GM23338 (cell line): ENCODE measurements around the gene GFER. TPM values are rescaled to one million over a fixed set of nuclear protein-coding genes. Genes with fewer than 3 reads are reported as not detected.

Source experiments
- ATAC-seq: fragments of 200-7000 bp; cut with Tn5 transposase; 3 replicates; pipeline ENCODE4 v1.9.1; 2020
- DNase-seq: peaks from one replicate; pipeline ENCODE4 v3.0.0-alpha.2; 2015; ENCODE audit warnings: low spot score
- H2AFZ ChIP-seq: fragments of 200-600 bp; sonication (generic); 2 replicates; pipeline ENCODE4 v1.8.0; 2016; ENCODE audit warnings: antibody characterized with exemption, mild to moderate bottlenecking, moderate library complexity
- H3F3A ChIP-seq: fragments of 200-600 bp; sonication (generic); replicated peaks from 2 replicates; pipeline ENCODE4 v1.8.0; 2017; ENCODE audit warnings: antibody characterized with exemption, mixed run types, low read depth
- H3K27ac ChIP-seq: fragments of 200-600 bp; sonication (generic); 2 replicates; pipeline ENCODE4 v1.6.1; 2016; ENCODE audit warnings: low read depth
- H3K27me3 ChIP-seq: fragments of 200-600 bp; sonication (generic); 2 replicates; pipeline ENCODE4 v1.8.0; 2016; ENCODE audit warnings: mild to moderate bottlenecking, mixed run types, moderate library complexity; ENCODE audit not compliant: insufficient read depth
- H3K36me3 ChIP-seq: fragments of 200-600 bp; sonication (generic); 2 replicates; pipeline ENCODE4 v1.8.0; 2016; ENCODE audit warnings: mild to moderate bottlenecking; ENCODE audit not compliant: insufficient read depth
- H3K4me1 ChIP-seq: fragments of 200-600 bp; sonication (generic); 2 replicates; pipeline ENCODE4 v1.8.0; 2016; ENCODE audit warnings: mild to moderate bottlenecking, moderate library complexity; ENCODE audit not compliant: insufficient read depth
- H3K4me2 ChIP-seq: fragments of 200-600 bp; sonication (generic); 2 replicates; pipeline ENCODE4 v1.7.1; 2017; ENCODE audit warnings: mixed run types
- H3K4me3 ChIP-seq: fragments of 200-600 bp; sonication (generic); 2 replicates; pipeline ENCODE4 v1.6.1; 2016; ENCODE audit warnings: mixed run types
- H3K79me2 ChIP-seq: fragments of 200-600 bp; sonication (generic); replicated peaks from 2 replicates; pipeline ENCODE4 v1.8.0; 2017; ENCODE audit warnings: mild to moderate bottlenecking; ENCODE audit not compliant: insufficient read depth
- H3K9me2 ChIP-seq: fragments of 200-600 bp; sonication (generic); 2 replicates; pipeline ENCODE4 v1.8.0; 2017; ENCODE audit not compliant: insufficient read depth
- H4K20me1 ChIP-seq: fragments of 200-600 bp; sonication (generic); replicated peaks from 2 replicates; pipeline ENCODE4 v1.8.0; 2017; ENCODE audit warnings: mild to moderate bottlenecking; ENCODE audit not compliant: insufficient read depth
- H3K27ac Mint-ChIP-seq: 2 replicates; pipeline ENCODE4 v1.8.0; 2020; ENCODE audit warnings: inconsistent platforms, mild to moderate bottlenecking, moderate library complexity, mixed read lengths
- H3K27me3 Mint-ChIP-seq: 3 replicates; pipeline ENCODE4 v1.8.0; 2022; ENCODE audit warnings: low read depth, mild to moderate bottlenecking, moderate library complexity, mixed read lengths, inconsistent platforms; ENCODE audit not compliant: insufficient read depth, poor library complexity
- H3K36me3 Mint-ChIP-seq: 3 replicates; pipeline ENCODE4 v1.8.0; 2021; ENCODE audit warnings: low read depth, mild to moderate bottlenecking, inconsistent platforms, moderate library complexity, mixed read lengths
- H3K4me1 Mint-ChIP-seq: 3 replicates; pipeline ENCODE4 v1.8.0; 2020; ENCODE audit warnings: mild to moderate bottlenecking, inconsistent platforms, mixed read lengths
- H3K4me3 Mint-ChIP-seq: 3 replicates; pipeline ENCODE4 v1.8.0; 2021; ENCODE audit warnings: moderate library complexity, mild to moderate bottlenecking, inconsistent platforms, mixed read lengths
- H3K9me3 Mint-ChIP-seq: 3 replicates; pipeline ENCODE4 v1.8.0; 2020; ENCODE audit warnings: moderate library complexity, mild to moderate bottlenecking, inconsistent platforms, mixed read lengths
- CREB1 ChIP-seq: fragments of 250-450 bp; sonication (Bioruptor Pico); IDR thresholded peaks from 2 replicates; pipeline ENCODE4 v1.5.0; 2020; ENCODE audit warnings: low read depth, mild to moderate bottlenecking, moderate library complexity
- CTCF ChIP-seq, 2 experiments: fragments of 200-600 bp in 1 of 2; sonication (generic) in 1 of 2; conservative IDR thresholded peaks; 2 replicates each; pipeline versions ENCODE4 v1.5.1 to v1.6.1; 2016 to 2017; ENCODE audit warnings: antibody characterized with exemption in 2 of 2, low read depth in 2 of 2, mild to moderate bottlenecking in 2 of 2, moderate library complexity in 1 of 2
- EZH2phosphoT487 ChIP-seq: fragments of 200-600 bp; sonication (generic); IDR thresholded peaks from one replicate; pipeline ENCODE4 v1.8.1; 2018; ENCODE audit warnings: antibody characterized with exemption; ENCODE audit not compliant: unreplicated experiment
- JUNB ChIP-seq: IDR thresholded peaks from one replicate; pipeline ENCODE4 v1.6.1; 2016; ENCODE audit warnings: antibody characterized with exemption; ENCODE audit not compliant: unreplicated experiment
- NANOG ChIP-seq: IDR thresholded peaks from 2 replicates; pipeline ENCODE4 v1.6.1; 2016; ENCODE audit warnings: antibody characterized with exemption, borderline replicate concordance
- ZNF114 ChIP-seq: fragments of 250-450 bp; sonication (Bioruptor Pico); IDR thresholded peaks from 2 replicates; pipeline ENCODE4 v1.5.0; 2020; ENCODE audit warnings: mild to moderate bottlenecking, moderate library complexity
- polyA plus RNA-seq: library from polyadenylated mRNA; unstranded; fragments of >200 nt; fragmentation: Nextera tagmentation; extraction: Ambion mirVana; gene quantifications from 2 replicates; pipeline ENCODE4 v1.2.1, GENCODE V29; 2016
- total RNA-seq: library from RNA; depleted of rRNA; stranded (reverse); fragments of >200 nt; shearing (Covaris generic); gene quantifications from 2 replicates; pipeline ENCODE4 v1.2.3, GENCODE V29; 2014
- TF ChIP-seq, protein P1 (sequence below): fragments of 250-450 bp; sonication (Bioruptor Pico); IDR thresholded peaks from 2 replicates; pipeline ENCODE4 v1.5.0; 2020; ENCODE audit warnings: mild to moderate bottlenecking, moderate library complexity
- TF ChIP-seq, protein P2 (sequence below): IDR thresholded peaks from 2 replicates; pipeline ENCODE4 v1.6.1; 2016; ENCODE audit warnings: antibody characterized with exemption

Gene GFER
- total and polyA plus RNA-seq, 2 experiments from 2014 or later: 40.1 to 64.5 TPM

- no peaks in the 10 kb centered on the region for H3K9me3 Mint-ChIP-seq
- ATAC-seq: peak; percentile 61
- no peaks in the 10 kb centered on the region; the same call in 1 of the 2 replicates for H4K20me1 ChIP-seq
- peak; percentile 78 for DNase-seq
- no peaks in the 10 kb centered on the region for H3K27me3 ChIP-seq
- 0 out of 2 replicates have a peak, but pooled peaks cover 10% of the 10 kb centered on the region for H3F3A ChIP-seq
- no peak overlapping the region for H2AFZ ChIP-seq
- peaks cover 11% of the 10 kb centered on the region for H3K27me3 Mint-ChIP-seq
- no peaks in the 10 kb centered on the region for H3K79me2 ChIP-seq
- H3K4me1 Mint-ChIP-seq: peaks cover 20% of the 10 kb centered on the region
- no peaks in the 10 kb centered on the region for H3K36me3 ChIP-seq
- no peak overlapping the region for H3K27ac Mint-ChIP-seq
- H3K27ac ChIP-seq: no peak overlapping the region
- H3K36me3 Mint-ChIP-seq: peaks cover 16% of the 10 kb centered on the region
- peak overlapping the region; percentile 85 for H3K4me3 Mint-ChIP-seq
- H3K4me1 ChIP-seq: peaks cover 15% of the 10 kb centered on the region; the same call in 1 of the 2 replicates
- TF ChIP-seq EZH2phosphoT487 (no peak), CREB1 (CRISPR knock-in tag) (0 out of 2 replicates have a peak, but pooled peaks have one; percentile 18), CTCF (conservative IDR thresholded peaks at IDR 0.05; ENCODE audit: low read depth in 2 of 2) (peak; percentile 53 to 68)
- H3K4me3 ChIP-seq: no peak overlapping the region
- H3K9me2 ChIP-seq: no peaks in the 10 kb centered on the region
- peak overlapping the region; percentile 93 for H3K4me2 ChIP-seq
Measured at GRCh38 chr16:1941162-1942046, 42.6 kb upstream of the GFER start.

DNA sequence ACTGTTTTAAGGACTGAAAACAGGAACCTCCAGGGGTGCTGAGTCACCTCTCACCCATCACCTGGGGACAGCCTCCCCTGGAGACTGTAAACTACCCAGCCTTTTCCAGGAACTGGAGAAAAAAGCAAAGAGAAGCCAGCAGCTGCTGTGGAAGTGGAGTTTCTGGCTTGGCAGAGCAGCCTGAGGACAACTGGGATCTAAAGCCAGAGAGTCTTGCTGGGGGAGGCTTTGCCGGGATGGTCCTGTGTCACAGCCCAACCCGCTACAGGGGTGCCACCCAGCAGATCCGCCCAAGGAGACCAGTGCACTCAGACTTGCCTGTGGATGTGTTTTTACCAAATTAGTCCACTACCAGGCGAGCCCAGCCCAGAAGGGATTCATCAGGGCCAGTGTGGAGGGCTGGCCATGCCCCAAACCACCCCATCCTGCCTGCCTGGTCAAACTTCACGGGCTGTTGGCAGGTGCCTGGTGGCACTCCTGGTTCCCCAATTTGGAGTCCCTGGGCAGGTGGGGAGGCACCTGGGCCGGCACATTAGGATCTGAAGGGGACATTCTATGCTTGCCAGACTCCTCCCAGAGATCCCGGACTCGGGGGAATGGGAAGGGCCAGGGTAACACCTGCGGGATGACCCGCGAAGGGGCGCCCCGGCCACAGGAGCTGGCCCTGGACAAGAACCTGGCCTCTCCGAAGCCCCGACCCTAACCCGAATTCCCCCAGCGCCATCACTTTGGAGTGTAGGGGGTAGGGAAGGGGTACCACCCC, 41.8 kb upstream of the GFER start:
- Histone ChIP-seq H4K20me1 (no peaks in the 10 kb centered on the region; the same call in 1 of the 2 replicates), H3F3A (0 out of 2 replicates have a peak, but pooled peaks cover 10% of the 10 kb centered on the region), H2AFZ (no peak overlapping the region), H3K27ac (no peak overlapping the region), H3K4me2 (peak overlapping the region; percentile 93), H3K27me3 (no peaks in the 10 kb centered on the region), H3K4me1 (peaks cover 15% of the 10 kb centered on the region; the same call in 1 of the 2 replicates), H3K4me3 (peak overlapping the region; percentile 97), H3K36me3 (no peaks in the 10 kb centered on the region), H3K79me2 (no peaks in the 10 kb centered on the region), H3K9me2 (no peaks in the 10 kb centered on the region)
- no peak for DNase-seq
- Mint-ChIP-seq H3K4me3 (peak overlapping the region; percentile 85), H3K27ac (no peak overlapping the region), H3K9me3 (no peaks in the 10 kb centered on the region), H3K4me1 (peaks cover 20% of the 10 kb centered on the region), H3K27me3 (peaks cover 11% of the 10 kb centered on the region), H3K36me3 (peaks cover 16% of the 10 kb centered on the region)
- ATAC-seq: peak; percentile 6
- no peak for TF ChIP-seq ZNF114 (CRISPR knock-in tag)
- TF ChIP-seq, protein P1, sequence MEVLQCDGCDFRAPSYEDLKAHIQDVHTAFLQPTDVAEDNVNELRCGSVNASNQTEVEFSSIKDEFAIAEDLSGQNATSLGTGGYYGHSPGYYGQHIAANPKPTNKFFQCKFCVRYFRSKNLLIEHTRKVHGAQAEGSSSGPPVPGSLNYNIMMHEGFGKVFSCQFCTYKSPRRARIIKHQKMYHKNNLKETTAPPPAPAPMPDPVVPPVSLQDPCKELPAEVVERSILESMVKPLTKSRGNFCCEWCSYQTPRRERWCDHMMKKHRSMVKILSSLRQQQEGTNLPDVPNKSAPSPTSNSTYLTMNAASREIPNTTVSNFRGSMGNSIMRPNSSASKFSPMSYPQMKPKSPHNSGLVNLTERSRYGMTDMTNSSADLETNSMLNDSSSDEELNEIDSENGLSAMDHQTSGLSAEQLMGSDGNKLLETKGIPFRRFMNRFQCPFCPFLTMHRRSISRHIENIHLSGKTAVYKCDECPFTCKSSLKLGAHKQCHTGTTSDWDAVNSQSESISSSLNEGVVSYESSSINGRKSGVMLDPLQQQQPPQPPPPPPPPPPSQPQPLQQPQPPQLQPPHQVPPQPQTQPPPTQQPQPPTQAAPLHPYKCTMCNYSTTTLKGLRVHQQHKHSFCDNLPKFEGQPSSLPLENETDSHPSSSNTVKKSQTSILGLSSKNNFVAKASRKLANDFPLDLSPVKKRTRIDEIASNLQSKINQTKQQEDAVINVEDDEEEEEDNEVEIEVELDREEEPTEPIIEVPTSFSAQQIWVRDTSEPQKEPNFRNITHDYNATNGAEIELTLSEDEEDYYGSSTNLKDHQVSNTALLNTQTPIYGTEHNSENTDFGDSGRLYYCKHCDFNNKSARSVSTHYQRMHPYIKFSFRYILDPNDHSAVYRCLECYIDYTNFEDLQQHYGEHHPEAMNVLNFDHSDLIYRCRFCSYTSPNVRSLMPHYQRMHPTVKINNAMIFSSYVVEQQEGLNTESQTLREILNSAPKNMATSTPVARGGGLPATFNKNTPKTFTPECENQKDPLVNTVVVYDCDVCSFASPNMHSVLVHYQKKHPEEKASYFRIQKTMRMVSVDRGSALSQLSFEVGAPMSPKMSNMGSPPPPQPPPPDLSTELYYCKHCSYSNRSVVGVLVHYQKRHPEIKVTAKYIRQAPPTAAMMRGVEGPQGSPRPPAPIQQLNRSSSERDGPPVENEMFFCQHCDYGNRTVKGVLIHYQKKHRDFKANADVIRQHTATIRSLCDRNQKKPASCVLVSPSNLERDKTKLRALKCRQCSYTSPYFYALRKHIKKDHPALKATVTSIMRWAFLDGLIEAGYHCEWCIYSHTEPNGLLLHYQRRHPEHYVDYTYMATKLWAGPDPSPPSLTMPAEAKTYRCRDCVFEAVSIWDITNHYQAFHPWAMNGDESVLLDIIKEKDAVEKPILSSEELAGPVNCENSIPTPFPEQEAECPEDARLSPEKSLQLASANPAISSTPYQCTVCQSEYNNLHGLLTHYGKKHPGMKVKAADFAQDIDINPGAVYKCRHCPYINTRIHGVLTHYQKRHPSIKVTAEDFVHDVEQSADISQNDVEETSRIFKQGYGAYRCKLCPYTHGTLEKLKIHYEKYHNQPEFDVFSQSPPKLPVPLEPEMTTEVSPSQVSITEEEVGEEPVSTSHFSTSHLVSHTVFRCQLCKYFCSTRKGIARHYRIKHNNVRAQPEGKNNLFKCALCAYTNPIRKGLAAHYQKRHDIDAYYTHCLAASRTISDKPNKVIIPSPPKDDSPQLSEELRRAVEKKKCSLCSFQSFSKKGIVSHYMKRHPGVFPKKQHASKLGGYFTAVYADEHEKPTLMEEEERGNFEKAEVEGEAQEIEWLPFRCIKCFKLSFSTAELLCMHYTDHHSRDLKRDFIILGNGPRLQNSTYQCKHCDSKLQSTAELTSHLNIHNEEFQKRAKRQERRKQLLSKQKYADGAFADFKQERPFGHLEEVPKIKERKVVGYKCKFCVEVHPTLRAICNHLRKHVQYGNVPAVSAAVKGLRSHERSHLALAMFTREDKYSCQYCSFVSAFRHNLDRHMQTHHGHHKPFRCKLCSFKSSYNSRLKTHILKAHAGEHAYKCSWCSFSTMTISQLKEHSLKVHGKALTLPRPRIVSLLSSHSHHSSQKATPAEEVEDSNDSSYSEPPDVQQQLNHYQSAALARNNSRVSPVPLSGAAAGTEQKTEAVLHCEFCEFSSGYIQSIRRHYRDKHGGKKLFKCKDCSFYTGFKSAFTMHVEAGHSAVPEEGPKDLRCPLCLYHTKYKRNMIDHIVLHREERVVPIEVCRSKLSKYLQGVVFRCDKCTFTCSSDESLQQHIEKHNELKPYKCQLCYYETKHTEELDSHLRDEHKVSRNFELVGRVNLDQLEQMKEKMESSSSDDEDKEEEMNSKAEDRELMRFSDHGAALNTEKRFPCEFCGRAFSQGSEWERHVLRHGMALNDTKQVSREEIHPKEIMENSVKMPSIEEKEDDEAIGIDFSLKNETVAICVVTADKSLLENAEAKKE: no peak
- TF ChIP-seq, protein P2, sequence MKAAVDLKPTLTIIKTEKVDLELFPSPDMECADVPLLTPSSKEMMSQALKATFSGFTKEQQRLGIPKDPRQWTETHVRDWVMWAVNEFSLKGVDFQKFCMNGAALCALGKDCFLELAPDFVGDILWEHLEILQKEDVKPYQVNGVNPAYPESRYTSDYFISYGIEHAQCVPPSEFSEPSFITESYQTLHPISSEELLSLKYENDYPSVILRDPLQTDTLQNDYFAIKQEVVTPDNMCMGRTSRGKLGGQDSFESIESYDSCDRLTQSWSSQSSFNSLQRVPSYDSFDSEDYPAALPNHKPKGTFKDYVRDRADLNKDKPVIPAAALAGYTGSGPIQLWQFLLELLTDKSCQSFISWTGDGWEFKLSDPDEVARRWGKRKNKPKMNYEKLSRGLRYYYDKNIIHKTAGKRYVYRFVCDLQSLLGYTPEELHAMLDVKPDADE: no peak
- no peak for TF ChIP-seq JUNB
- TF ChIP-seq CREB1 (CRISPR knock-in tag): no peak
- TF ChIP-seq NANOG: no peak
